Hepatocyte (in vitro differentiated cells): ENCODE data around the gene SLC25A13.

Experiments used
- EZH2 ChIP-seq: fragments of 200-600 bp; sonication (generic); IDR thresholded peaks from 2 replicates; pipeline ENCODE4 v1.6.1; 2016; ENCODE audit warnings: antibody characterized with exemption, mild to moderate bottlenecking, borderline replicate concordance
- EZH2phosphoT487 ChIP-seq: fragments of 200-600 bp; sonication (generic); IDR thresholded peaks from one replicate; pipeline ENCODE4 v1.6.1; 2018; ENCODE audit warnings: antibody characterized with exemption, mild to moderate bottlenecking, low read depth, moderate library complexity; ENCODE audit not compliant: unreplicated experiment, severe bottlenecking
- TF ChIP-seq, protein P1 (sequence below): fragments of 200-600 bp; sonication (generic); IDR thresholded peaks from 2 replicates; pipeline ENCODE4 v1.5.1; 2016; ENCODE audit warnings: antibody characterized with exemption, mild to moderate bottlenecking; ENCODE audit not compliant: poor library complexity

- TF ChIP-seq, protein P1, sequence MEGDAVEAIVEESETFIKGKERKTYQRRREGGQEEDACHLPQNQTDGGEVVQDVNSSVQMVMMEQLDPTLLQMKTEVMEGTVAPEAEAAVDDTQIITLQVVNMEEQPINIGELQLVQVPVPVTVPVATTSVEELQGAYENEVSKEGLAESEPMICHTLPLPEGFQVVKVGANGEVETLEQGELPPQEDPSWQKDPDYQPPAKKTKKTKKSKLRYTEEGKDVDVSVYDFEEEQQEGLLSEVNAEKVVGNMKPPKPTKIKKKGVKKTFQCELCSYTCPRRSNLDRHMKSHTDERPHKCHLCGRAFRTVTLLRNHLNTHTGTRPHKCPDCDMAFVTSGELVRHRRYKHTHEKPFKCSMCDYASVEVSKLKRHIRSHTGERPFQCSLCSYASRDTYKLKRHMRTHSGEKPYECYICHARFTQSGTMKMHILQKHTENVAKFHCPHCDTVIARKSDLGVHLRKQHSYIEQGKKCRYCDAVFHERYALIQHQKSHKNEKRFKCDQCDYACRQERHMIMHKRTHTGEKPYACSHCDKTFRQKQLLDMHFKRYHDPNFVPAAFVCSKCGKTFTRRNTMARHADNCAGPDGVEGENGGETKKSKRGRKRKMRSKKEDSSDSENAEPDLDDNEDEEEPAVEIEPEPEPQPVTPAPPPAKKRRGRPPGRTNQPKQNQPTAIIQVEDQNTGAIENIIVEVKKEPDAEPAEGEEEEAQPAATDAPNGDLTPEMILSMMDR: no peak
- TF ChIP-seq EZH2 (no peak), EZH2phosphoT487 (no peak)
These were observed 36.3 kb downstream of the SLC25A13 start for GRCh38 chr7:96285579-96285978.
